Measurements from ENCODE around the gene ATP11B. TPM values are rescaled to one million over a fixed set of nuclear protein-coding genes. Genes with fewer than 3 reads are reported as not detected.
A peak's percentile ranks its signal among the peaks of the same experiment; 100 is the strongest.

Gene ATP11B
- total RNA-seq, 1 experiment from 2014 or later, result 48.8 TPM

DNA sequence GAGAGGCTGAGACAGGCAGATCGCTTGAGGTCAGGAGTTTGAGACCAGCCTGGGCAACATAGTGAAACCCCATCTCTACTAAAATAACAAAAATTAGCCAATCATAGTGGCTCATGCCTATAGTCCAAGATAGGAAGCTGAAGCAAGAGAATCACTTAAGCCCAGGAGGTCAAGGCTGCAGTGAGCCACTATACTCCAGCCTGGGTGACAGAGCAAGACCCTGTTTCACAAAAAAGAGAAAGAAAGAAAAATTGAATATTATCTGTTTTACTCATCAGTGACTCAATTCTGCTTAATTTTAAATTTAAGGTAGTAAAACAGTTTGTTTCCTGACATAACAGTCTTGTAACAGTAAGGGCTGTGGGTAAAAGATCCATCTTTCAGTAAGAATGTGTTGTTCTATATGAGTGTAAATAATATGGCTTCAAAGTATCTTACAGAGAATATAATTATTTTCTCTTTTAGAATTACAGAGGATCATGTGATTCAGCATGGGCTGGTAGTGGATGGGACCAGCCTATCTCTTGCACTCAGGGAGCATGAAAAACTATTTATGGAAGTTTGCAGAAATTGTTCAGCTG is 85.8 kb downstream of the ATP11B start:
- H3K27me3 ChIP-seq (ENCODE audit: low read length), result no peaks in the 10 kb centered on the region
- CTCF ChIA-PET, result no interaction called here
- POLR2A ChIA-PET (ENCODE audit: unreplicated experiment), result no interaction called here
- H3K79me2 ChIP-seq (ENCODE audit: low read length), result no peaks in the 10 kb centered on the region
- peaks cover 8% of the 10 kb centered on the region; the same call in 1 of the 2 replicates for H3K36me3 ChIP-seq (ENCODE audit: low read depth, low read length)
- H3K9me3 ChIP-seq (ENCODE audit: low read length), result no peaks in the 10 kb centered on the region
- H3K9ac ChIP-seq (ENCODE audit: low read length), result no peak overlapping the region
- ATAC-seq (peak; percentile 46), DNase-seq (peak; percentile 7)
- H3K9me2 ChIP-seq (replicated peaks; ENCODE audit: low read length), result no peaks in the 10 kb centered on the region
- TF ChIP-seq EZH2 (IDR thresholded peaks at IDR 0.05; ENCODE audit: low read length, unreplicated experiment), result no peak
- TF ChIP-seq EZH2phosphoT487 (IDR thresholded peaks at IDR 0.05; ENCODE audit: borderline replicate concordance, low read length), result no peak
- TF ChIP-seq, protein P1, sequence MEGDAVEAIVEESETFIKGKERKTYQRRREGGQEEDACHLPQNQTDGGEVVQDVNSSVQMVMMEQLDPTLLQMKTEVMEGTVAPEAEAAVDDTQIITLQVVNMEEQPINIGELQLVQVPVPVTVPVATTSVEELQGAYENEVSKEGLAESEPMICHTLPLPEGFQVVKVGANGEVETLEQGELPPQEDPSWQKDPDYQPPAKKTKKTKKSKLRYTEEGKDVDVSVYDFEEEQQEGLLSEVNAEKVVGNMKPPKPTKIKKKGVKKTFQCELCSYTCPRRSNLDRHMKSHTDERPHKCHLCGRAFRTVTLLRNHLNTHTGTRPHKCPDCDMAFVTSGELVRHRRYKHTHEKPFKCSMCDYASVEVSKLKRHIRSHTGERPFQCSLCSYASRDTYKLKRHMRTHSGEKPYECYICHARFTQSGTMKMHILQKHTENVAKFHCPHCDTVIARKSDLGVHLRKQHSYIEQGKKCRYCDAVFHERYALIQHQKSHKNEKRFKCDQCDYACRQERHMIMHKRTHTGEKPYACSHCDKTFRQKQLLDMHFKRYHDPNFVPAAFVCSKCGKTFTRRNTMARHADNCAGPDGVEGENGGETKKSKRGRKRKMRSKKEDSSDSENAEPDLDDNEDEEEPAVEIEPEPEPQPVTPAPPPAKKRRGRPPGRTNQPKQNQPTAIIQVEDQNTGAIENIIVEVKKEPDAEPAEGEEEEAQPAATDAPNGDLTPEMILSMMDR (conservative IDR thresholded peaks at IDR 0.05; ENCODE audit: low read depth, low read length), result no peak
- no peaks in the 10 kb centered on the region for H4K20me1 ChIP-seq (ENCODE audit: low read length)
- BruUV-seq (replicated peaks), result no TSS peak
- H2AFZ ChIP-seq (ENCODE audit: low read length), result no peak overlapping the region
- H3K4me3 ChIP-seq (ENCODE audit: low read length), result no peak overlapping the region
- H3K4me2 ChIP-seq (ENCODE audit: low read length), result no peak overlapping the region
- H3K4me1 ChIP-seq (ENCODE audit: insufficient read depth, low read length), result no peaks in the 10 kb centered on the region
- intact Hi-C loops (cut with micrococcal nuclease), result no loop called here
- no peak overlapping the region for H3K27ac ChIP-seq (ENCODE audit: low read length)
- no peaks in the 10 kb centered on the region for H3F3A ChIP-seq (ENCODE audit: low read length, unreplicated experiment)

DNA sequence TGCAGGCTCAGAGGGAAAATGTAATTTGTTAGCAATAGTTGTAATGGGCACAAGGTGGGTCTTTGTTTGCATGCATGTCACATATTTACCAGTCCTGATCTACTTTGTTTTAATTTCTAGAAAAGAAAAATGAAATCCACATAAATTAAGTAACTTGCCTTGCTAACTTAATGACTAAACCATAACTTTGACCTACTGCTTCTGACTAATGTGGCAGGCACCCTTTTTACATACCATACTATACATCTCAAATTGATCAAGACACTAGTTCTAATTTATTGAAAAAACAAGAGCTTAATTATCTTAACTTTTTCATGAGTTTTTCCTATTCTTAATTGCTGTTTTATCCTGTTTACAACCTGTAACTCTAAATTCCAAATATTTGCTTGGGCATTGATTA is 93.2 kb downstream of the ATP11B start:
- Histone ChIP-seq H3K4me2 (ENCODE audit: low read length) (peak overlapping the region; percentile 57), H3K9ac (ENCODE audit: low read length) (no peak overlapping the region), H3K79me2 (ENCODE audit: low read length) (no peaks in the 10 kb centered on the region), H3K36me3 (ENCODE audit: low read depth, low read length) (no peaks in the 10 kb centered on the region), H4K20me1 (ENCODE audit: low read length) (no peaks in the 10 kb centered on the region), H3K27me3 (ENCODE audit: low read length) (no peaks in the 10 kb centered on the region), H3K4me3 (ENCODE audit: low read length) (peak overlapping the region; percentile 4; the same call in 1 of the 2 replicates), H3K4me1 (ENCODE audit: insufficient read depth, low read length) (peaks cover 46% of the 10 kb centered on the region), H2AFZ (ENCODE audit: low read length) (no peak overlapping the region), H3K9me2 (replicated peaks; ENCODE audit: low read length) (no peaks in the 10 kb centered on the region), H3K27ac (ENCODE audit: low read length) (no peak overlapping the region), H3F3A (ENCODE audit: low read length, unreplicated experiment) (no peaks in the 10 kb centered on the region), H3K9me3 (ENCODE audit: low read length) (no peaks in the 10 kb centered on the region)
- no TSS peak for BruUV-seq (replicated peaks)
- ChIA-PET CTCF (interaction anchor here (0.6 to 0.7 kb wide), 2 partner anchors 18 to 173 kb away, joined by 3 to 15 read pairs; no protein-coding TSS in a partner anchor), POLR2A (ENCODE audit: unreplicated experiment) (no interaction called here)
- intact Hi-C loops (cut with micrococcal nuclease), result loop anchor here (5.0 kb wide), 1 partner anchor 94 kb away; the partner anchor contains the start of gene ATP11B
- ATAC-seq, result peak; percentile 58
- TF ChIP-seq EZH2 (IDR thresholded peaks at IDR 0.05; ENCODE audit: low read length, unreplicated experiment) (no peak), EZH2phosphoT487 (IDR thresholded peaks at IDR 0.05; ENCODE audit: borderline replicate concordance, low read length) (no peak)
- TF ChIP-seq, protein P1 (conservative IDR thresholded peaks at IDR 0.05; ENCODE audit: low read depth, low read length), result no peak
- peak; percentile 57 for DNase-seq

Measured in PC-3 (cell line).